ENCODE data around the gene MYH10.
"Not testable (repeated sequence)": the region's sequence is repeated elsewhere in the genome, so short reads cannot be mapped to it uniquely, and the experiment has no call there.

The MYH10 gene

GRCh38 chr17:8563024-8563776 lies 67.3 kb downstream of the MYH10 start:
- H3K4me1 ChIP-seq (ENCODE audit: control insufficient read depth in 2 of 2, insufficient read depth in 2 of 2, low read length in 2 of 2), result no peaks in the 10 kb centered on the region
- H3K9ac ChIP-seq (ENCODE audit: low read depth in 1 of 2, low read length in 2 of 2), result no peak overlapping the region
- no peak overlapping the region for H3K27ac ChIP-seq (ENCODE audit: low read depth in 2 of 2, low read length in 2 of 2)
- H3K4me3 ChIP-seq (ENCODE audit: low read length in 2 of 2), result no peak overlapping the region
- no peaks in the 10 kb centered on the region for H3K36me3 ChIP-seq (ENCODE audit: control insufficient read depth in 2 of 2, insufficient read depth in 2 of 2, low read length in 2 of 2)
- H3K9me3 ChIP-seq (ENCODE audit: control insufficient read depth in 2 of 2, low read length in 2 of 2), result no peaks in the 10 kb centered on the region
- H3K27me3 ChIP-seq (ENCODE audit: control insufficient read depth in 2 of 2, insufficient read depth in 2 of 2, low read length in 2 of 2), result no peaks in the 10 kb centered on the region

DNA sequence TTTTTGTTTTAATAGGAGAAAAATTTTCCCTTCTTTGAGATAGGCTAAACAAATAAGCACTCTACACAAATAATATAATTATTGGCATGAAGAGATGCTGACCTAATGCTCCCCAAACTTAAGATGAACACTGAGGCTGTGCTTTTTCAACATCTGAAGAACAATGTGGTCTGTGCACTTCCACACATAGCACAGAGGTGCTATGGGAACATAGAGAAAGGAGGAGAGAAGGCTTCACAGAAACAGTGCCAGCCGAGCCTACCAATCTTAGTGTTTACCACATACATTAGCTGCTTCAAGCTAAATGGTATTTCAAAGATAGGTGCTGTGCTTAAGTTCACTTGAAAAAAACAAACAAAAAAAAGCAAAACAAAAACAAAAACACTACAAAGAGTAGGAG lies 72.4 kb downstream of the MYH10 start:
- H3K4me1 ChIP-seq (ENCODE audit: control insufficient read depth in 2 of 2, insufficient read depth in 2 of 2, low read length in 2 of 2), result no peaks in the 10 kb centered on the region
- no peak overlapping the region for H3K27ac ChIP-seq (ENCODE audit: low read depth in 2 of 2, low read length in 2 of 2)

DNA sequence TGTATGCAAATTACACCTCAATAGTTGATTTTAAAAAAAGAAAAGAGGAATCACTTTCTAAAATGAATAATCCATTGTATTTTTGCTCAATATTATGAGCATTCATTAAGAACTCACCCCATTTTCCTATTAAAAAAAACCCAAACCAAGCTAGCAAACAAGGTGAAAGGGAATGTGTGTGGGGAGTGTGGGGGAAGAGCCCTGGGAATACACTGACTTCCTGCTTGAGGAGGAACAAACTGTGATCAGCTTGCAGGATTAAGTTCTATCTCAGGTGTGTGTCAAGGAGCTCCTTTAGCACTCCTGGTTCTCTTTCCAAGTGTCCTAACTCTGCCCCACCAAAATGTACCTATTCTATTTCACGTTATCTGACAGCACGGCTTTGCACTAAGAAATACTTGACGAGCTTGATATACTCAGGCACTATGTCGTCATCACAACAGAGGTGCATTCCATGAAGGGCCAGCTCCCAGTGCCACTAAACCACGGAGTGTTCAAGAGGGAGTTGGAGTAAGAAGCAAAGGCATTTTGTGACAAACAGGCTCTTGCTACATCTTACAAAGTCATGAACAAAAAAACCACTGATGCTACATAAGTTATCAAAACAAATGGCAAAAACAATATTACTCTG lies 73.2 kb downstream of the MYH10 start:
- no peaks in the 10 kb centered on the region for H3K27me3 ChIP-seq (ENCODE audit: control insufficient read depth in 2 of 2, insufficient read depth in 2 of 2, low read length in 2 of 2)
- no peak overlapping the region for H3K9ac ChIP-seq (ENCODE audit: low read depth in 1 of 2, low read length in 2 of 2)
- H3K4me3 ChIP-seq (ENCODE audit: low read length in 2 of 2), result no peak overlapping the region
- H3K4me1 ChIP-seq (ENCODE audit: control insufficient read depth in 2 of 2, insufficient read depth in 2 of 2, low read length in 2 of 2), result no peaks in the 10 kb centered on the region
- no peak overlapping the region for H3K27ac ChIP-seq (ENCODE audit: low read depth in 2 of 2, low read length in 2 of 2)
- no peaks in the 10 kb centered on the region for H3K9me3 ChIP-seq (ENCODE audit: control insufficient read depth in 2 of 2, low read length in 2 of 2)
- no peaks in the 10 kb centered on the region for H3K36me3 ChIP-seq (ENCODE audit: control insufficient read depth in 2 of 2, insufficient read depth in 2 of 2, low read length in 2 of 2)

More for the DNA sequence above, 72.4 kb downstream of the MYH10 start:
- Histone ChIP-seq H3K36me3 (ENCODE audit: control insufficient read depth in 2 of 2, insufficient read depth in 2 of 2, low read length in 2 of 2) (no peaks in the 10 kb centered on the region), H3K4me3 (ENCODE audit: low read length in 2 of 2) (no peak overlapping the region), H3K27me3 (ENCODE audit: control insufficient read depth in 2 of 2, insufficient read depth in 2 of 2, low read length in 2 of 2) (no peaks in the 10 kb centered on the region), H3K9ac (ENCODE audit: low read depth in 1 of 2, low read length in 2 of 2) (no peak overlapping the region), H3K9me3 (ENCODE audit: control insufficient read depth in 2 of 2, low read length in 2 of 2) (no peaks in the 10 kb centered on the region)

GRCh38 chr17:8556074-8556473 lies 74.5 kb downstream of the MYH10 start:
- Histone ChIP-seq H3K27me3 (ENCODE audit: control insufficient read depth in 2 of 2, insufficient read depth in 2 of 2, low read length in 2 of 2) (no peaks in the 10 kb centered on the region), H3K27ac (ENCODE audit: low read depth in 2 of 2, low read length in 2 of 2) (no peak overlapping the region), H3K4me1 (ENCODE audit: control insufficient read depth in 2 of 2, insufficient read depth in 2 of 2, low read length in 2 of 2) (no peaks in the 10 kb centered on the region), H3K9me3 (ENCODE audit: control insufficient read depth in 2 of 2, low read length in 2 of 2) (no peaks in the 10 kb centered on the region), H3K9ac (ENCODE audit: low read depth in 1 of 2, low read length in 2 of 2) (no peak overlapping the region), H3K4me3 (ENCODE audit: low read length in 2 of 2) (no peak overlapping the region), H3K36me3 (ENCODE audit: control insufficient read depth in 2 of 2, insufficient read depth in 2 of 2, low read length in 2 of 2) (no peaks in the 10 kb centered on the region)

DNA sequence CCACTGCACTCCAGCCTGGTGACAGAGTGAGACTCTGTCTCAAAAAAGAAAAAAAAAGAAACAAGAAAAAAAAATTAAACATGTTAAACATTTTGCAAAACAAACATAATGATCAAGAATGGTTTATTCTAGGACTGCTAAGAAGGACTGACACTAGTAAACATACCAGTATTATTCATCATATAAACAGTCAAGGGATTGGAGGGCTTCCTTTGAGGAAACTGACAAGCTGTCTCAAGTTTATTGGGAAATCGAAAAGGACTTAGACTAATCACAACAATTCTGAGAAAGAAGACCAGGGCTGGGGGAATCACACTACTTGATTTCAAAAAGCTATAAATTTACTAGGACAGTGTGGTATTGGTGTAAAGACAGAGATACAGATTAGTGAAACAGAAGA lies 75.5 kb downstream of the MYH10 start:
- H3K9ac ChIP-seq (ENCODE audit: low read depth in 1 of 2, low read length in 2 of 2), result no peak overlapping the region
- no peaks in the 10 kb centered on the region for H3K9me3 ChIP-seq (ENCODE audit: control insufficient read depth in 2 of 2, low read length in 2 of 2)
- H3K4me3 ChIP-seq (ENCODE audit: low read length in 2 of 2), result no peak overlapping the region
- no peaks in the 10 kb centered on the region for H3K36me3 ChIP-seq (ENCODE audit: control insufficient read depth in 2 of 2, insufficient read depth in 2 of 2, low read length in 2 of 2)
- no peak overlapping the region for H3K27ac ChIP-seq (ENCODE audit: low read depth in 2 of 2, low read length in 2 of 2)
- no peaks in the 10 kb centered on the region for H3K4me1 ChIP-seq (ENCODE audit: control insufficient read depth in 2 of 2, insufficient read depth in 2 of 2, low read length in 2 of 2)
- H3K27me3 ChIP-seq (ENCODE audit: control insufficient read depth in 2 of 2, insufficient read depth in 2 of 2, low read length in 2 of 2), result no peaks in the 10 kb centered on the region

DNA sequence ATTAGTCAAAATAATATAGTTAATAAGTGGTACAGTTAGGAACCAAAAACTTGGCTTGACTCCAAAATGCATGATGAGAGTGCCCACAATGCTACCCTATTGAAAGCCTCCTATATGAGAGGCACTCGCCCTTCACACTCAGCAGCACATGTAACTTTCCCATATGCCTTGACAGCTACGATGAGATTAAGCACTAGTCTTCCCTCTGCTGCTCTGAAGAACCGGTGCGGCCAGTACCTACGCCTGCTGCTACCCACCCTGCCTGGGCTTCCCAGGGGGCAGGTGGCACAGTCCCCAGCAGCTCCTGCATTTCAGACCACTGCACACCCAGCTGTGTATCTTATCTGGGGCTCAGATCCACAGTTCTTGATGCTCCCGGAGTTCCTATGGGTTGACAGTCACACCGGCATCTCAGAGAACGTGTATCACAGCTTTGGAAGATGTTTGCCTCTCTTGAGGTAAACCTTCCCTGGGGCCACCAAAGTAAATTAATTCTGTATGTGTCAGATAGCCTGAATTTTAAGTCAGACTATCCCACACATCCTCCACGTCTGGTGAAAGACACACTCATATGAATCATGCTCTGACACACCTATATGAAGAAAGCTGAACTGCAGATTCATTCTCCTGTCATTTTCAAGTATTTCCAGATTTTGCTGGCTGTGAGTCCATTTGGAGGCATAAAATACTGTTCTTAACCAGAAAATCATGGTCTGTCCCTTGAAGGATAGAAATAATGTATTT lies 77.8 kb downstream of the MYH10 start:
- Histone ChIP-seq H3K27ac (ENCODE audit: low read depth in 2 of 2, low read length in 2 of 2) (no peak overlapping the region), H3K4me3 (ENCODE audit: low read length in 2 of 2) (no peak overlapping the region), H3K27me3 (ENCODE audit: control insufficient read depth in 2 of 2, insufficient read depth in 2 of 2, low read length in 2 of 2) (no peaks in the 10 kb centered on the region), H3K9ac (ENCODE audit: low read depth in 1 of 2, low read length in 2 of 2) (no peak overlapping the region), H3K36me3 (ENCODE audit: control insufficient read depth in 2 of 2, insufficient read depth in 2 of 2, low read length in 2 of 2) (no peaks in the 10 kb centered on the region), H3K9me3 (ENCODE audit: control insufficient read depth in 2 of 2, low read length in 2 of 2) (no peaks in the 10 kb centered on the region), H3K4me1 (ENCODE audit: control insufficient read depth in 2 of 2, insufficient read depth in 2 of 2, low read length in 2 of 2) (no peaks in the 10 kb centered on the region)

GRCh38 chr17:8542599-8543502 lies 87.7 kb downstream of the MYH10 start:
- Histone ChIP-seq H3K4me1 (ENCODE audit: control insufficient read depth in 2 of 2, insufficient read depth in 2 of 2, low read length in 2 of 2) (no peaks in the 10 kb centered on the region), H3K4me3 (ENCODE audit: low read length in 2 of 2) (no peak overlapping the region), H3K36me3 (ENCODE audit: control insufficient read depth in 2 of 2, insufficient read depth in 2 of 2, low read length in 2 of 2) (no peaks in the 10 kb centered on the region), H3K27me3 (ENCODE audit: control insufficient read depth in 2 of 2, insufficient read depth in 2 of 2, low read length in 2 of 2) (no peaks in the 10 kb centered on the region), H3K9me3 (ENCODE audit: control insufficient read depth in 2 of 2, low read length in 2 of 2) (no peaks in the 10 kb centered on the region), H3K27ac (ENCODE audit: low read depth in 2 of 2, low read length in 2 of 2) (no peak overlapping the region), H3K9ac (ENCODE audit: low read depth in 1 of 2, low read length in 2 of 2) (no peak overlapping the region)

- not testable (repeated sequence) for H3K27me3 ChIP-seq (ENCODE audit: control insufficient read depth in 2 of 2, insufficient read depth in 2 of 2, low read length in 2 of 2); H3K9ac ChIP-seq (ENCODE audit: low read depth in 1 of 2, low read length in 2 of 2); H3K4me3 ChIP-seq (ENCODE audit: low read length in 2 of 2); H3K9me3 ChIP-seq (ENCODE audit: control insufficient read depth in 2 of 2, low read length in 2 of 2); H3K27ac ChIP-seq (ENCODE audit: low read depth in 2 of 2, low read length in 2 of 2); H3K4me1 ChIP-seq (ENCODE audit: control insufficient read depth in 2 of 2, insufficient read depth in 2 of 2, low read length in 2 of 2); H3K36me3 ChIP-seq (ENCODE audit: control insufficient read depth in 2 of 2, insufficient read depth in 2 of 2, low read length in 2 of 2)
Observed at GRCh38 chr17:8539976-8540375, 90.5 kb downstream of the MYH10 start.

GRCh38 chr17:8537734-8538133 lies 92.8 kb downstream of the MYH10 start:
- no peak overlapping the region for H3K27ac ChIP-seq (ENCODE audit: low read depth in 2 of 2, low read length in 2 of 2)
- no peaks in the 10 kb centered on the region for H3K27me3 ChIP-seq (ENCODE audit: control insufficient read depth in 2 of 2, insufficient read depth in 2 of 2, low read length in 2 of 2)
- no peak overlapping the region for H3K4me3 ChIP-seq (ENCODE audit: low read length in 2 of 2)
- no peaks in the 10 kb centered on the region for H3K4me1 ChIP-seq (ENCODE audit: control insufficient read depth in 2 of 2, insufficient read depth in 2 of 2, low read length in 2 of 2)
- H3K9ac ChIP-seq (ENCODE audit: low read depth in 1 of 2, low read length in 2 of 2), result no peak overlapping the region
- H3K36me3 ChIP-seq (ENCODE audit: control insufficient read depth in 2 of 2, insufficient read depth in 2 of 2, low read length in 2 of 2), result no peaks in the 10 kb centered on the region
- H3K9me3 ChIP-seq (ENCODE audit: control insufficient read depth in 2 of 2, low read length in 2 of 2), result no peaks in the 10 kb centered on the region

Data from mucosa of rectum (tissue), 2 donors.